Lower leg skin (tissue), 3 donors: Measurements from ENCODE around the gene IRF2.

Experiments used
- POLR2A ChIP-seq, 2 donors: fragments of 450-650 bp; IDR thresholded peaks; one replicate each; pipeline ENCODE4 v1.6.1; 2016 to 2017; ENCODE audit warnings: antibody characterized with exemption in 2 of 2, mild to moderate bottlenecking in 1 of 2, moderate library complexity in 1 of 2
- TF ChIP-seq, protein P1 (sequence below), 3 donors: fragments of 450-650 bp; IDR thresholded peaks; one replicate each; pipeline ENCODE4 v1.5.1; 2016; ENCODE audit warnings: antibody characterized with exemption in 3 of 3, mild to moderate bottlenecking in 3 of 3, moderate library complexity in 2 of 3

DNA sequence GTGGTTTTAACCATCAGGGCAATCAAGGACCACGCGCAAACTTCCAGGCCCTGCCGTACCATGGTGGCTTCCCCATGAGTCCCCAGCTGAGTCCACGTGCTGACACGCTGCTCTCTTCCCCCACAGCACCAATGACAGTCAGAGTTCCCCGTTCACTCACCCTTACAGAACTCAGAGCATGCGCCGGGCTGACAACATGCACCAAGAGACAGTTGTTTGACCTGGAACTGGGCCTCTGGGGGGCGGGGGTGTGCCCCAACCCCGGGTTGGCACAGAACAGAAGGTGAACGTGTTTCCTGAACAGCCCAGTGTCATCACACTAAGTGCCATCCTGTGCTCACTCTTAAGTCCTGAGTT lies 29.4 kb downstream of the IRF2 start:
- TF ChIP-seq, protein P1, sequence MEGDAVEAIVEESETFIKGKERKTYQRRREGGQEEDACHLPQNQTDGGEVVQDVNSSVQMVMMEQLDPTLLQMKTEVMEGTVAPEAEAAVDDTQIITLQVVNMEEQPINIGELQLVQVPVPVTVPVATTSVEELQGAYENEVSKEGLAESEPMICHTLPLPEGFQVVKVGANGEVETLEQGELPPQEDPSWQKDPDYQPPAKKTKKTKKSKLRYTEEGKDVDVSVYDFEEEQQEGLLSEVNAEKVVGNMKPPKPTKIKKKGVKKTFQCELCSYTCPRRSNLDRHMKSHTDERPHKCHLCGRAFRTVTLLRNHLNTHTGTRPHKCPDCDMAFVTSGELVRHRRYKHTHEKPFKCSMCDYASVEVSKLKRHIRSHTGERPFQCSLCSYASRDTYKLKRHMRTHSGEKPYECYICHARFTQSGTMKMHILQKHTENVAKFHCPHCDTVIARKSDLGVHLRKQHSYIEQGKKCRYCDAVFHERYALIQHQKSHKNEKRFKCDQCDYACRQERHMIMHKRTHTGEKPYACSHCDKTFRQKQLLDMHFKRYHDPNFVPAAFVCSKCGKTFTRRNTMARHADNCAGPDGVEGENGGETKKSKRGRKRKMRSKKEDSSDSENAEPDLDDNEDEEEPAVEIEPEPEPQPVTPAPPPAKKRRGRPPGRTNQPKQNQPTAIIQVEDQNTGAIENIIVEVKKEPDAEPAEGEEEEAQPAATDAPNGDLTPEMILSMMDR (IDR thresholded peaks at IDR 0.05) = no peak
- TF ChIP-seq POLR2A (IDR thresholded peaks at IDR 0.05) = no peak
